Measurements from ENCODE around the gene SIAH3. TPM values are rescaled to one million over a fixed set of nuclear protein-coding genes. Genes with fewer than 3 reads are reported as not detected.
"Not testable (repeated sequence)": the region's sequence is repeated elsewhere in the genome, so short reads cannot be mapped to it uniquely, and the experiment has no call there.

SIAH3 gene
- total RNA-seq, 2 experiments from 2014 or later: not detected

DNA sequence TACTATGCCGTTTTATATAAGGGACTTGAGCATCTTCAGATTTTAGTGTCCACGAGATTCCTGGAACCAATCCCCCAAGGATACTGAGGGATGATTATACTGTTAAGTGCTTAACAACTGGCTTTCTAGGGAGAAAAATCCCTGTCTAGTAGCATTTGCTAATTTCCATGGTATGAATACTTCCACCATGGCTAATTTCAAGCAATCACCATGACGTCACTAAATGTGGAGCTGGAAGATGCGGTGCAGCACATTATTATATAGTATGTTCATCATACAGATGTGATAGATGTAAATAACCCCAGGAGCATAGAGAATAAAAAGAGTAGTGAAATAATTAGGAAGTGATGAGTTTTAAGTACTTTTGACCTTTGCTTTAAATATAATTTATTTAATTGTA is 72.7 kb downstream of the SIAH3 start:
- H3K27me3 Mint-ChIP-seq: peaks cover 12% of the 10 kb centered on the region
- DNase-seq (no peak), ATAC-seq (no peak)
- H3K4me1 Mint-ChIP-seq: no peaks in the 10 kb centered on the region
- CTCF ChIA-PET: no interaction called here
- H3K36me3 Mint-ChIP-seq: no peaks in the 10 kb centered on the region
- H3K27ac Mint-ChIP-seq: no peak overlapping the region
- no peak overlapping the region for H3K4me3 Mint-ChIP-seq
- H3K9me3 Mint-ChIP-seq (ENCODE audit: low read depth): no peaks in the 10 kb centered on the region

- CTCF ChIA-PET: no interaction called here
- H3K4me3 Mint-ChIP-seq: no peak overlapping the region
- H3K36me3 Mint-ChIP-seq: no peaks in the 10 kb centered on the region
- no peak for ATAC-seq
- H3K27ac Mint-ChIP-seq: no peak overlapping the region
- no peaks in the 10 kb centered on the region for H3K4me1 Mint-ChIP-seq
- no peaks in the 10 kb centered on the region for H3K9me3 Mint-ChIP-seq (ENCODE audit: low read depth)
- peaks cover 17% of the 10 kb centered on the region for H3K27me3 Mint-ChIP-seq
- DNase-seq: no peak
These were observed 74.8 kb downstream of the SIAH3 start for GRCh38 chr13:45776748-45777147.

DNA sequence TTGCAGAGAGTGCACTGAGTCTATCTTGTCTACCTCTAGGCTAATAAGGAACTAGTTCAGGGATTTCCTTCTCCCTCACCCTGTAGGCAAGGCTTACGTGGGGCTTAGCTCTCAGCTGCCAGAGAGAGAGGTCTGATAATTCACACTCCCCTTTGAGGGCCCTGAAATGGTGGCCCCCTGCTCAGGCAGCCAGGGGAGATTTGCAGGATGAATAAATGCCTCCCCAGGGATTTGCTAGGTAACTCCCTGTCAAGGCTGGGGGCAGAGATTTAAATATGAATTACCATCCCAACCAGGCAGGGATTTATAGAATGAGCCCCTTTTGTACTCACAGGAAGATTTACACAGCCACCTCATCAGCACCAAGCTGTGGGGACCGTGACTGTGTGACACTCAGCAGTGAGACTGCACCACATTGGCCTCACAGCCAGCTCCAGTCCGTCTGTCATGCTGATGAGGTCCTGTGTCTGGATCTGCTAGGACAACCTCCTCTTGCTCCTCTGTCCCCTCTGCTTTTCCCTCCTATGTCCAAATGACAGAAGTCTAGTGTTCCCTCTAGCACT is 76.1 kb downstream of the SIAH3 start:
- DNase-seq (no peak), ATAC-seq (no peak)
- H3K4me3 Mint-ChIP-seq: no peak overlapping the region
- H3K4me1 Mint-ChIP-seq: no peaks in the 10 kb centered on the region
- CTCF ChIA-PET: no interaction called here
- no peak overlapping the region for H3K27ac Mint-ChIP-seq
- peaks cover 25% of the 10 kb centered on the region for H3K27me3 Mint-ChIP-seq
- H3K9me3 Mint-ChIP-seq (ENCODE audit: low read depth): no peaks in the 10 kb centered on the region
- no peaks in the 10 kb centered on the region for H3K36me3 Mint-ChIP-seq

DNA sequence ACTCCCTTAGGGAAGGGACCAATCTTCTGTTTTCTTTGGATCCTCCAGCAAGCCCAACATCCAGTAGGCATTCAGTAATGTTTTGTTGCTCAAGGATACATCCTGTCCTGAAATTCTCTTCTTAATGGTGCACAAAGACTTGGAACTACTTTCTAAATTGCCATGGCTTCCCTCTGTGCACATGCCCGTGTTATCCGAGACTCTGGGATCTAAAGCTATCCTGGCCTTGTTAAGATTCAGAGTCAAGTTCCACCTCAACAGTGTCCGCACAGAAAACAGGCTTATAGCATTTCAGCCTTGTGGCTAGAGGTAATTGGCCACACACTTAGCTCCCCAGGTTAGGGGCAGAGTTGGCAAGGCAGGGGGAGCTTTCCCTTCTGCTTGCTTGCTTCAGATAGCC is 77.6 kb downstream of the SIAH3 start:
- H3K4me1 Mint-ChIP-seq: no peaks in the 10 kb centered on the region
- DNase-seq: no peak
- H3K36me3 Mint-ChIP-seq: no peaks in the 10 kb centered on the region
- no peaks in the 10 kb centered on the region for H3K9me3 Mint-ChIP-seq (ENCODE audit: low read depth)
- H3K27me3 Mint-ChIP-seq: peaks cover 27% of the 10 kb centered on the region
- no peak for ATAC-seq
- H3K4me3 Mint-ChIP-seq: no peak overlapping the region
- CTCF ChIA-PET: no interaction called here
- no peak overlapping the region for H3K27ac Mint-ChIP-seq

GRCh38 chr13:45773236-45773635 is 78.3 kb downstream of the SIAH3 start:
- Mint-ChIP-seq H3K9me3 (ENCODE audit: low read depth) (no peaks in the 10 kb centered on the region), H3K4me1 (no peaks in the 10 kb centered on the region), H3K27me3 (peaks cover 33% of the 10 kb centered on the region), H3K36me3 (no peaks in the 10 kb centered on the region), H3K4me3 (no peak overlapping the region), H3K27ac (no peak overlapping the region)
- CTCF ChIA-PET: no interaction called here
- no peak for DNase-seq
- no peak for ATAC-seq

GRCh38 chr13:45770886-45771285 is 80.7 kb downstream of the SIAH3 start:
- no peaks in the 10 kb centered on the region for H3K4me1 Mint-ChIP-seq
- no peak overlapping the region for H3K27ac Mint-ChIP-seq
- H3K9me3 Mint-ChIP-seq (ENCODE audit: low read depth): no peaks in the 10 kb centered on the region
- CTCF ChIA-PET: no interaction called here
- no peak for DNase-seq
- no peak overlapping the region for H3K4me3 Mint-ChIP-seq
- no peak for ATAC-seq
- H3K27me3 Mint-ChIP-seq: peaks cover 31% of the 10 kb centered on the region
- no peaks in the 10 kb centered on the region for H3K36me3 Mint-ChIP-seq

GRCh38 chr13:45768656-45769479 is 82.7 kb downstream of the SIAH3 start:
- ATAC-seq (no peak), DNase-seq (no peak)
- H3K4me1 Mint-ChIP-seq: no peaks in the 10 kb centered on the region
- CTCF ChIA-PET: no interaction called here
- no peaks in the 10 kb centered on the region for H3K36me3 Mint-ChIP-seq
- H3K27me3 Mint-ChIP-seq: peaks cover 25% of the 10 kb centered on the region
- no peak overlapping the region for H3K4me3 Mint-ChIP-seq
- H3K9me3 Mint-ChIP-seq (ENCODE audit: low read depth): no peaks in the 10 kb centered on the region
- H3K27ac Mint-ChIP-seq: no peak overlapping the region

DNA sequence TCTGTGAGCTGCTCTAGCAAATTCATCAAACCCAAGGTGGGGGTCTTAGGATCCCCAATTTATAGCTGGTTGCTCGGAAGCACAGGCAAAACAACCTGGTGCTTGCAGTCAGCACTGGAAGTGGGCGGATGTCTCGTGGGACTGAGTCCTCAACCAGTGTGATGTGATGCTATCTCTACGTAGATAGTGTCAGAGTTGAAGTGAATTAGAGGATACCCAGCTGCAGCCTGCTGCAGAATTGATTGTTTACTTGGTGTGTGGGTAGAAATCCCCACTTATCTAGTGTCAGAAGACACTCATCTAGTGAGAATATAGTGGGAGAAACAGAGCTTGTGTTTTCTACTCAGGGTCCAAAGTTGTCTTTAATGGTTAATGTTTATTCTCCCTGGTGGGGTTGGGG is 86.1 kb downstream of the SIAH3 start:
- no peaks in the 10 kb centered on the region for H3K9me3 Mint-ChIP-seq (ENCODE audit: low read depth)
- H3K27ac Mint-ChIP-seq: no peak overlapping the region
- H3K27me3 Mint-ChIP-seq: peaks cover 13% of the 10 kb centered on the region
- DNase-seq (no peak), ATAC-seq (no peak)
- no peaks in the 10 kb centered on the region for H3K4me1 Mint-ChIP-seq
- no peak overlapping the region for H3K4me3 Mint-ChIP-seq
- CTCF ChIA-PET: no interaction called here
- no peaks in the 10 kb centered on the region for H3K36me3 Mint-ChIP-seq

DNA sequence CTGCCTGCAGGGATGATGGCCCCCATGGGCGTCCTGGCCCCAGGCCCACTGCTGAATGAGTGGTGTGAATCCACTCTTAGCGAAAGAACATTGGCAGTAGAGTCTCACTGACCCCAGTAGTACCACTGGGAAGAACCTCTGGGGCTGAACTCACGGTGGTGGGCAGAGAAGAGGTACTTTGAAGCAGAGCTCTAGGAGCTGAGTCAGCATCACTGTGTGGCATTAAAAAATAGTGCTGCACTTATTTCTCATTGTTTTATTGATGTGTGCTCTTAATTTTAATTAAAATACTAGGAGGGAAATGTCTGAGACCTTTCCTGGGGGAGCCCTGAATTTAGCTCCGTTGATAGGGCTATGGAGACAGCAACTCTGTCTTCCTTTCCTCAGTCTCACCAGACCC is 88.1 kb downstream of the SIAH3 start:
- Mint-ChIP-seq H3K4me1 (no peaks in the 10 kb centered on the region), H3K27ac (no peak overlapping the region), H3K27me3 (peaks cover 5% of the 10 kb centered on the region), H3K9me3 (ENCODE audit: low read depth) (no peaks in the 10 kb centered on the region), H3K36me3 (no peaks in the 10 kb centered on the region), H3K4me3 (no peak overlapping the region)
- no peak for ATAC-seq
- no peak for DNase-seq
- CTCF ChIA-PET: no interaction called here

DNA sequence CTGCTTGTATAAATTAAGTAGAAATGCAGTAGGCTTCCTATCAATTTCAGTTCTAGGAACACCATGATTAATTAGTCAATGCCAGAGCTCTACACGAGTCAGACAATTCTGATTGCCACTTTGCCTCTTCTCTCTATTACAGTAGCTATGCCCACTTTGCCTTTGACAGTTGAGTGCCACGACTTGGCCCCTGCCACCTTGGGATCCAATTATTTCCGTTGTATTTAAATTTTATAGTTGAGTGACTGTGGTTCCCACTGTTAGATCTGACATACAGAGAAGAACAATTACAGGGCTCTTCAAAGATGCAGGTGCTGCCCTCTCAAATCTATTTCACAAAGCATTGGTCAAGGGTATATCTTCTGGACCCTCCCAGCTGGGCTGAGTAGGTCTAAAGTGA is 94.0 kb downstream of the SIAH3 start:
- H3K4me3 Mint-ChIP-seq; H3K27ac Mint-ChIP-seq; H3K9me3 Mint-ChIP-seq (ENCODE audit: low read depth); H3K4me1 Mint-ChIP-seq; ATAC-seq; H3K36me3 Mint-ChIP-seq; H3K27me3 Mint-ChIP-seq; CTCF ChIA-PET; DNase-seq: not testable (repeated sequence)

DNA sequence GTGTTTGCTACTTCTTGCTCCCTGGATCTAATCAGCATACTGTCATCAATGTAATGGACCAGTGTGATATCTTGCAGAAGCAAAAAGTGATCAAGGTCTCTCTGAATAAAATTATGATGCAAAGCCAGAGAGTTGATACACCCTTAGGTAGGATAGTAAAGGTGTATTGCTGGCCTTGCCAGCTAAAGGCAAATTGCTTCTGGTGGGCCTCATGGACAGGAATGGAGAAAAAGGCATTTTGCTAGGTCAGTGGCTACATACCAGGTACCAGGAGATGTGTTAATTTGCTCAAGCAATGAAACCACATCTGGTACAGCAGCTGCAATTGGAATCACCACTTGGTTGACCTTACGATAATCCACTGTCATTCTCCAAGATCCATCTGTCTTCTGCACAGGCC is 95.1 kb downstream of the SIAH3 start:
- H3K4me1 Mint-ChIP-seq; H3K4me3 Mint-ChIP-seq; H3K36me3 Mint-ChIP-seq; CTCF ChIA-PET; H3K27ac Mint-ChIP-seq; DNase-seq; H3K27me3 Mint-ChIP-seq; ATAC-seq; H3K9me3 Mint-ChIP-seq (ENCODE audit: low read depth): not testable (repeated sequence)

GRCh38 chr13:45752510-45752909 is 99.0 kb downstream of the SIAH3 start:
- no peaks in the 10 kb centered on the region for H3K36me3 Mint-ChIP-seq
- ATAC-seq (no peak), DNase-seq (no peak)
- H3K4me3 Mint-ChIP-seq: no peak overlapping the region
- no peaks in the 10 kb centered on the region for H3K27me3 Mint-ChIP-seq
- no peaks in the 10 kb centered on the region for H3K9me3 Mint-ChIP-seq (ENCODE audit: low read depth)
- no peak overlapping the region for H3K27ac Mint-ChIP-seq
- H3K4me1 Mint-ChIP-seq: no peaks in the 10 kb centered on the region
- CTCF ChIA-PET: no interaction called here

DNA sequence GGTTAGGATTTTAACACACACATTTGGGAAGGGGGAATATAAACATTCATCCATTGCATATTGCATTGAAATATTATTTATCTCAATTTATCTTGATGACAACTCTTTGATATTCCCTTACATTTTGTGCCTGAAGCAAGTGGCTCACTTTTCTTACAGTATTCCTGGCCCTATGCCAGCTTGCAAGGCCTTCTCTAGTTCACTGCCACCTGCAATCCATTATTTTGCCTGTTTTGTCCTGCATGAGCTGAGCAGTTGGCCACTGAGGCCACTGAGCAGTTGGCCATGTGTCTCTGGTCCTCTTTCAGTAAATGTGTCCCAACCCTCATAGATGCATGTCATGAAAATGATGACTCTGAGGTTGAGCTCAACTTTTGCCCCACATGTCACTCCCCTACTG is 99.7 kb downstream of the SIAH3 start:
- no peaks in the 10 kb centered on the region for H3K9me3 Mint-ChIP-seq (ENCODE audit: low read depth)
- ATAC-seq: no peak
- H3K4me3 Mint-ChIP-seq: no peak overlapping the region
- CTCF ChIA-PET: no interaction called here
- no peaks in the 10 kb centered on the region for H3K27me3 Mint-ChIP-seq
- no peaks in the 10 kb centered on the region for H3K4me1 Mint-ChIP-seq
- H3K36me3 Mint-ChIP-seq: no peaks in the 10 kb centered on the region
- DNase-seq: no peak
- H3K27ac Mint-ChIP-seq: no peak overlapping the region

DNA sequence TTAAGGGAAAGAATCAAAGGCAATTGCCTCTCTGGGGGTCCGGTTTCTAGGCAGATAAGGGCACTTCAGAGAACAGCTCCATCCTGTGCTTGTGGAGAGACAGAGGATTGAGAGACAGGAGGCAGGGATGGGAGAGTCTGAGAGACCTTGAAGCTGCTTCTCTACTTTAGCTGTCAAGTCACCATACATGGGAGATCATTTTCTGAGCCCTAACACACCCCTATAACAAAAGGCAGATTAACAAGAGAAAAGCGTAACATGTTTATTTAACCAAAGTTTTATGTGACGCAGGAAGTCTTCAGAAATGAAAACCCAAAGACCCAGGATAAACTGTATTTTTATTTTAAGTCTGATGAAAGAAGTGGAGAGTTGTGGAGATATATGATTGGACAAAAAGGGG is 101.0 kb downstream of the SIAH3 start:
- DNase-seq: no peak
- ATAC-seq: no peak
- no peaks in the 10 kb centered on the region for H3K36me3 Mint-ChIP-seq
- H3K27ac Mint-ChIP-seq: no peak overlapping the region
- H3K4me3 Mint-ChIP-seq: no peak overlapping the region
- H3K4me1 Mint-ChIP-seq: no peaks in the 10 kb centered on the region
- H3K27me3 Mint-ChIP-seq: no peaks in the 10 kb centered on the region
- CTCF ChIA-PET: no interaction called here
- no peaks in the 10 kb centered on the region for H3K9me3 Mint-ChIP-seq (ENCODE audit: low read depth)
